PC-3 (cell line): ENCODE data around the gene PTGES3. TPM values are rescaled to one million over a fixed set of nuclear protein-coding genes. Genes with fewer than 3 reads are reported as not detected.
"Not testable (repeated sequence)": the region's sequence is repeated elsewhere in the genome, so short reads cannot be mapped to it uniquely, and the experiment has no call there.

Source experiments
- ATAC-seq: fragments of 200-7000 bp; cut with Tn5 transposase; 2 replicates; pipeline ENCODE4 v1.9.1; 2020; ENCODE audit warnings: mild to moderate bottlenecking, moderate library complexity
- Bru-seq: library from RNA; stranded (reverse); fragments of 400-500 nt; gene quantifications from one replicate; lab custom pipeline; 2021; lab: Mats Ljungman, UMichigan
- BruChase-seq, 2 experiments: library from RNA; stranded (reverse); fragments of 400-500 nt; gene quantifications; one replicate each; lab custom pipeline; 2021; lab: Mats Ljungman, UMichigan
- BruUV-seq: library from RNA; stranded (reverse); fragments of 400-500 nt; replicated peaks from 2 replicates; lab custom pipeline; 2021; lab: Mats Ljungman, UMichigan
- CTCF ChIA-PET: fragments of 300-600 bp; sonication (Branson Sonifier 250); formaldehyde crosslinking; loops from one replicate; lab custom pipeline; 2022; ENCODE audit warnings: antibody characterized with exemption; lab: Charles Lee
- POLR2A ChIA-PET: fragments of 300-600 bp; sonication (Branson Sonifier 250); formaldehyde crosslinking; loops from one replicate; lab custom pipeline; 2022; ENCODE audit warnings: antibody characterized with exemption; ENCODE audit not compliant: unreplicated experiment; lab: Charles Lee
- DNase-seq: peaks from one replicate; pipeline ENCODE4 v3.0.0-alpha.2; 2015
- H2AFZ ChIP-seq: fragments of 300-600 bp; sonication (generic); 2 replicates; pipeline ENCODE4 v1.6.0; 2016; ENCODE audit warnings: antibody characterized with exemption, low read length
- H3F3A ChIP-seq: fragments of 300-600 bp; sonication (generic); one replicate; pipeline ENCODE4 v1.6.0; 2017; ENCODE audit warnings: antibody characterized with exemption, low read length, control low read depth, mild to moderate bottlenecking; ENCODE audit not compliant: unreplicated experiment
- H3K27ac ChIP-seq: fragments of 300-600 bp; sonication (generic); 2 replicates; pipeline ENCODE4 v1.5.1; 2016; ENCODE audit warnings: mild to moderate bottlenecking, low read length
- H3K27me3 ChIP-seq: fragments of 300-600 bp; sonication (generic); 2 replicates; pipeline ENCODE4 v1.6.1; 2016; ENCODE audit warnings: low read length, mixed read lengths
- H3K36me3 ChIP-seq: fragments of 300-600 bp; sonication (generic); 2 replicates; pipeline ENCODE4 v1.6.1; 2016; ENCODE audit warnings: low read depth, mixed run types, low read length, mixed read lengths
- H3K4me1 ChIP-seq: fragments of 300-600 bp; sonication (generic); 2 replicates; pipeline ENCODE4 v1.5.1; 2016; ENCODE audit warnings: low read length; ENCODE audit not compliant: insufficient read depth
- H3K4me2 ChIP-seq: fragments of 300-600 bp; sonication (generic); 2 replicates; pipeline ENCODE4 v1.6.0; 2016; ENCODE audit warnings: low read length
- H3K4me3 ChIP-seq: fragments of 300-600 bp; sonication (generic); 2 replicates; pipeline ENCODE4 v1.5.1; 2016; ENCODE audit warnings: mild to moderate bottlenecking, low read length, mixed read lengths
- H3K79me2 ChIP-seq: fragments of 300-600 bp; sonication (generic); 2 replicates; pipeline ENCODE4 v1.6.1; 2017; ENCODE audit warnings: low read length, mixed read lengths
- H3K9ac ChIP-seq: fragments of 300-600 bp; sonication (generic); 2 replicates; pipeline ENCODE4 v1.6.0; 2016; ENCODE audit warnings: mild to moderate bottlenecking, low read length
- H3K9me2 ChIP-seq: fragments of 300-600 bp; sonication (generic); replicated peaks from 2 replicates; pipeline ENCODE4 v1.6.1; 2016; ENCODE audit warnings: mixed run types, low read length, mixed read lengths
- H3K9me3 ChIP-seq: fragments of 300-600 bp; sonication (generic); 2 replicates; pipeline ENCODE4 v1.6.1; 2016; ENCODE audit warnings: low read length, mixed read lengths
- H4K20me1 ChIP-seq: fragments of 300-600 bp; sonication (generic); 2 replicates; pipeline ENCODE4 v1.6.1; 2016; ENCODE audit warnings: low read length, mixed read lengths
- EZH2 ChIP-seq: fragments of 300-600 bp; sonication (generic); IDR thresholded peaks from one replicate; pipeline ENCODE4 v1.6.1; 2017; ENCODE audit warnings: antibody characterized with exemption, mild to moderate bottlenecking, low read length; ENCODE audit not compliant: unreplicated experiment
- EZH2phosphoT487 ChIP-seq: fragments of 300-600 bp; sonication (generic); IDR thresholded peaks from 2 replicates; pipeline ENCODE4 v1.6.1; 2018; ENCODE audit warnings: mild to moderate bottlenecking, antibody characterized with exemption, low read length, borderline replicate concordance
- intact Hi-C: fragments of 100-400 bp; cut with micrococcal nuclease; formaldehyde crosslinking; loops from 2 replicates; pipeline ENCODE4 v1.9.0; 2023
- long read RNA-seq: library from polyadenylated mRNA; unstranded; transcript quantifications from one replicate; pipeline ENCODE4 v2.0.0, GENCODE V29; 2021; ENCODE audit not compliant: unreplicated experiment
- total RNA-seq: library from RNA; depleted of rRNA; stranded (reverse); fragments of >200 nt; gene quantifications from 2 replicates; pipeline ENCODE4 v1.2.3, GENCODE V29; 2014; rRNA removed
- TF ChIP-seq, protein P1 (sequence below): fragments of 300-600 bp; sonication (generic); conservative IDR thresholded peaks from 2 replicates; pipeline ENCODE4 v1.5.1; 2017; ENCODE audit warnings: antibody characterized with exemption, low read depth, mild to moderate bottlenecking, low read length

Gene PTGES3
- total RNA-seq (165 and 172 TPM in 2 replicates), Bru-seq, nascent RNA (percentile 92 among the genes with signal in this experiment), BruChase-seq, experiment 1, labeled RNA remaining after a 6-hour chase (percentile 98 among the genes with signal in this experiment), BruChase-seq, experiment 2, labeled RNA remaining after a 2-hour chase (percentile 96 among the genes with signal in this experiment)
- long read RNA-seq, transcript PTGES3-204 (7 exons, 1,017 nt) = minor isoform, 7 of 484 reads
- long read RNA-seq, transcript PTGES3-202 (7 exons, 1,547 nt) = minor isoform, 13 of 484 reads
- long read RNA-seq, transcript PTGES3-201 (8 exons, 1,920 nt) = major isoform, 409 of 484 reads
- long read RNA-seq, partial matches to known transcripts = 11 of 484 reads
- long read RNA-seq, other reads (novel, unspliced or antisense) = 43 of 484 reads

- CTCF ChIA-PET = interaction anchor here (0.7 to 1.4 kb wide), 2 partner anchors 52 to 152 kb away, joined by 4 to 10 read pairs; no protein-coding TSS in a partner anchor
- H3K27me3 ChIP-seq = no peaks in the 10 kb centered on the region
- TF ChIP-seq EZH2phosphoT487 (no peak), EZH2 (no peak)
- TF ChIP-seq, protein P1, sequence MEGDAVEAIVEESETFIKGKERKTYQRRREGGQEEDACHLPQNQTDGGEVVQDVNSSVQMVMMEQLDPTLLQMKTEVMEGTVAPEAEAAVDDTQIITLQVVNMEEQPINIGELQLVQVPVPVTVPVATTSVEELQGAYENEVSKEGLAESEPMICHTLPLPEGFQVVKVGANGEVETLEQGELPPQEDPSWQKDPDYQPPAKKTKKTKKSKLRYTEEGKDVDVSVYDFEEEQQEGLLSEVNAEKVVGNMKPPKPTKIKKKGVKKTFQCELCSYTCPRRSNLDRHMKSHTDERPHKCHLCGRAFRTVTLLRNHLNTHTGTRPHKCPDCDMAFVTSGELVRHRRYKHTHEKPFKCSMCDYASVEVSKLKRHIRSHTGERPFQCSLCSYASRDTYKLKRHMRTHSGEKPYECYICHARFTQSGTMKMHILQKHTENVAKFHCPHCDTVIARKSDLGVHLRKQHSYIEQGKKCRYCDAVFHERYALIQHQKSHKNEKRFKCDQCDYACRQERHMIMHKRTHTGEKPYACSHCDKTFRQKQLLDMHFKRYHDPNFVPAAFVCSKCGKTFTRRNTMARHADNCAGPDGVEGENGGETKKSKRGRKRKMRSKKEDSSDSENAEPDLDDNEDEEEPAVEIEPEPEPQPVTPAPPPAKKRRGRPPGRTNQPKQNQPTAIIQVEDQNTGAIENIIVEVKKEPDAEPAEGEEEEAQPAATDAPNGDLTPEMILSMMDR = no peak
- peak within 1 kb of the TSS; percentile 95 for H3K4me3 ChIP-seq
- peak; percentile 98 for DNase-seq
- H3K9me2 ChIP-seq = no peaks in the 10 kb centered on the region
- peaks cover 56% of the 10 kb centered on the region for H3K79me2 ChIP-seq
- peak within 1 kb of the TSS; percentile 99 for H3K9ac ChIP-seq
- peak within 1 kb of the TSS; percentile 94 for H3K4me2 ChIP-seq
- H3K9me3 ChIP-seq = no peaks in the 10 kb centered on the region
- intact Hi-C loops = loop anchor here (1.0 to 2.0 kb wide), 3 partner anchors 37 to 51 kb away; partner anchors contain the start of gene NACA
- peaks cover 29% of the 10 kb centered on the region for H4K20me1 ChIP-seq
- POLR2A ChIA-PET = interaction anchor here (0.6 to 1.0 kb wide), 6 partner anchors 37 to 1253 kb away, joined by 3 to 5 read pairs (median 4); partner anchors contain the start of genes ATP23, NACA and STAT6
- no TSS peak for BruUV-seq
- H3K4me1 ChIP-seq = peaks cover 10% of the 10 kb centered on the region
- peaks cover 13% of the 10 kb centered on the region for H3K36me3 ChIP-seq
- peak; percentile 82 for ATAC-seq
- peak within 1 kb of the TSS; percentile 87 for H3K27ac ChIP-seq
- no peaks in the 10 kb centered on the region for H3F3A ChIP-seq
- peak within 1 kb of the TSS; percentile 59 for H2AFZ ChIP-seq
These were observed at the start of gene PTGES3 for GRCh38 chr12:56688129-56688845. Gene PTGES3 (minus strand): TSS chr12:56688284. CDS start chr12:56687999, 285 bp downstream.

GRCh38 chr12:56728139-56728861 is 40.2 kb upstream of the PTGES3 start:
- peaks cover 9% of the 10 kb centered on the region for H3K4me1 ChIP-seq
- no peak for DNase-seq
- no peak overlapping the region for H3K9ac ChIP-seq
- H3K4me3 ChIP-seq = no peak overlapping the region
- H3K79me2 ChIP-seq = peaks cover 19% of the 10 kb centered on the region
- intact Hi-C loops = no loop called here
- no peaks in the 10 kb centered on the region for H3K27me3 ChIP-seq
- no peak for ATAC-seq
- peaks cover 19% of the 10 kb centered on the region for H3K36me3 ChIP-seq
- no peak overlapping the region for H3K27ac ChIP-seq
- no peak overlapping the region for H3K4me2 ChIP-seq
- ChIA-PET CTCF (interaction anchor here (0.7 kb wide), 1 partner anchor 361 kb away, joined by 3 read pairs; no protein-coding TSS in a partner anchor), POLR2A (no interaction called here)
- H3K9me3 ChIP-seq = no peaks in the 10 kb centered on the region
- H3F3A ChIP-seq = no peaks in the 10 kb centered on the region
- no peak overlapping the region for H2AFZ ChIP-seq
- no peaks in the 10 kb centered on the region for H3K9me2 ChIP-seq
- no TSS peak for BruUV-seq
- TF ChIP-seq EZH2phosphoT487 (no peak), EZH2 (no peak)
- TF ChIP-seq, protein P1 = no peak
- peaks cover 11% of the 10 kb centered on the region for H4K20me1 ChIP-seq

DNA sequence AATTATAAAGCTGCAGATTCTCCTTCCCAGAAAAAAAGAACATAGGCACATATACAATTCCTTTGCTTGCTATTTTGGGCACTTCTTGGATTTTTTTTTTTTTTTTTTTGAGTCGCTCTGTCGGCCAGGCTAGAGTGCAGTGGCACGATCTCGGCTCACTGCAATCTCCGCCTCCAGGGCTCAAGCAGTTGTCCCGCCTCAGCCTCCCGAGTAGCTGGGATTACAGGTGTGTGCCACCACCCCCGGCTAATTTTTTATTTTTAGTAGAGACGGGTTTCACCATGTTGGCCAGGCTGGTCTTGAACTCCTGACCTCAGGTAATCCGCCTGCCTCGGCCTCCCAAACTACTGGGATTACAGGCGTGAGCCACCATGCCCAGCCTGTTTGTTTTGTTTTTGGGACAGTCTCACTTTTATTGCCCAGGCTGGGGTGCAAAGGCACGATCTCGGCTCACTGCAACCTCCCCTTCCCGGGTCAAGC is 38.2 kb upstream of the PTGES3 start:
- Histone ChIP-seq H3K4me3 (peak overlapping the region; percentile 88), H3K4me1 (peaks cover 28% of the 10 kb centered on the region), H3K79me2 (peaks cover 39% of the 10 kb centered on the region), H3K4me2 (peak overlapping the region; percentile 98), H3K36me3 (peaks cover 29% of the 10 kb centered on the region), H4K20me1 (peaks cover 31% of the 10 kb centered on the region), H3K9ac (peak overlapping the region; percentile 99; the same call in 1 of the 2 replicates)
- CTCF ChIA-PET = interaction anchor here (1.6 kb wide), 1 partner anchor 89 kb away, joined by 6 read pairs; no protein-coding TSS in a partner anchor
- BruUV-seq, POLR2A ChIA-PET, H2AFZ ChIP-seq, DNase-seq, H3K27me3 ChIP-seq, H3F3A ChIP-seq, H3K9me2 ChIP-seq, H3K27ac ChIP-seq, intact Hi-C loops, ATAC-seq, H3K9me3 ChIP-seq: not testable (repeated sequence)
